CD4-positive, alpha-beta memory T cell (primary cell): ENCODE results near the gene PABPC4L. TPM values are rescaled to one million over a fixed set of nuclear protein-coding genes. Genes with fewer than 3 reads are reported as not detected.
"Not testable (repeated sequence)": the region's sequence is repeated elsewhere in the genome, so short reads cannot be mapped to it uniquely, and the experiment has no call there.

Source experiments
- CTCF ChIA-PET: fragments of 350-600 bp; sonication (Branson Sonifier 250); formaldehyde crosslinking; loops from one replicate; lab custom pipeline; 2021; ENCODE audit warnings: inconsistent platforms; ENCODE audit not compliant: partially characterized antibody; lab: Charles Lee
- POLR2A ChIA-PET: fragments of 350-600 bp; sonication (Branson Sonifier 250); formaldehyde crosslinking; loops from one replicate; lab custom pipeline; 2021; ENCODE audit not compliant: partially characterized antibody; lab: Charles Lee
- DNase-seq, 5 donors: peaks; one replicate each; pipeline versions ENCODE4 v3.0.0 to v3.0.0-alpha.2; 2020 to 2022; ENCODE audit warnings: mixed read lengths in 1 of 5
- H3K27ac ChIP-seq: one replicate; pipeline ENCODE4 v1.7.0; 2013; ENCODE audit warnings: low read depth, low read length
- H3K27me3 ChIP-seq: 2 replicates; pipeline ENCODE4 v1.7.0; 2013; ENCODE audit warnings: mild to moderate bottlenecking, low read length, moderate library complexity; ENCODE audit not compliant: insufficient read depth
- H3K36me3 ChIP-seq: 2 replicates; pipeline ENCODE4 v1.7.0; 2013; ENCODE audit warnings: mild to moderate bottlenecking, low read length, moderate library complexity; ENCODE audit not compliant: insufficient read depth
- H3K4me1 ChIP-seq: 2 replicates; pipeline ENCODE4 v1.7.0; 2013; ENCODE audit warnings: mild to moderate bottlenecking, low read length, moderate library complexity; ENCODE audit not compliant: insufficient read depth
- H3K4me3 ChIP-seq, 2 donors: one replicate each; pipeline ENCODE4 v1.7.0; 2013; ENCODE audit warnings: low read length in 2 of 2, mild to moderate bottlenecking in 1 of 2
- H3K9me3 ChIP-seq, 2 donors: one replicate each; pipeline ENCODE4 v1.7.0; 2013; ENCODE audit warnings: low read length in 2 of 2, control low read depth in 1 of 2; ENCODE audit not compliant: control insufficient read depth in 1 of 2
- H3K27ac Mint-ChIP-seq, 7 donors: one replicate each; pipeline ENCODE4 v1.8.0; 2020 to 2021; ENCODE audit warnings: mixed read lengths in 7 of 7, mild to moderate bottlenecking in 6 of 7, inconsistent platforms in 3 of 7, moderate library complexity in 3 of 7
- H3K27me3 Mint-ChIP-seq, 2 donors: one replicate each; pipeline ENCODE4 v1.8.0; 2020 to 2021; ENCODE audit warnings: mixed read lengths in 2 of 2
- H3K36me3 Mint-ChIP-seq, 2 donors: one replicate each; pipeline ENCODE4 v1.8.0; 2020 to 2021; ENCODE audit warnings: mixed read lengths in 2 of 2, inconsistent platforms in 1 of 2, mild to moderate bottlenecking in 1 of 2
- H3K4me1 Mint-ChIP-seq, 4 donors: one replicate each; pipeline ENCODE4 v1.8.0; 2020 to 2021; ENCODE audit warnings: mixed read lengths in 4 of 4, mild to moderate bottlenecking in 1 of 4
- H3K4me3 Mint-ChIP-seq, 8 donors: one replicate each; pipeline ENCODE4 v1.8.0; 2020 to 2021; ENCODE audit warnings: mixed read lengths in 8 of 8, mild to moderate bottlenecking in 7 of 8, moderate library complexity in 6 of 8, inconsistent platforms in 3 of 8
- H3K9me3 Mint-ChIP-seq, 8 donors: one replicate each; pipeline ENCODE4 v1.8.0; 2020 to 2021; ENCODE audit warnings: mixed read lengths in 8 of 8, mild to moderate bottlenecking in 5 of 8, inconsistent platforms in 3 of 8, moderate library complexity in 1 of 8
- intact Hi-C: fragments of 100-400 bp; cut with micrococcal nuclease; formaldehyde crosslinking; loops from one replicate; pipeline ENCODE4 v1.15.1; 2023
- polyA plus RNA-seq, 2 donors: library from polyadenylated mRNA; unstranded; fragments of 300-500 nt; fragmentation: Illumina TruSeq; gene quantifications; one replicate each; pipeline ENCODE4 v1.2.3, GENCODE V29; 2021
- total RNA-seq, 2 experiments: library from RNA; stranded (reverse); gene quantifications; one replicate each; pipeline ENCODE4 v1.2.3, GENCODE V29; 2021

PABPC4L gene
- total and polyA plus RNA-seq, 4 experiments from 2014 or later, result not detected

GRCh38 chr4:134207955-134208354, 6.4 kb upstream of the PABPC4L start:
- H3K36me3 Mint-ChIP-seq, H3K27me3 ChIP-seq, H3K4me1 Mint-ChIP-seq, H3K27ac ChIP-seq, H3K36me3 ChIP-seq, H3K9me3 ChIP-seq, H3K27me3 Mint-ChIP-seq, CTCF ChIA-PET, DNase-seq, H3K4me3 ChIP-seq, H3K4me1 ChIP-seq, intact Hi-C loops, POLR2A ChIA-PET, H3K27ac Mint-ChIP-seq, H3K4me3 Mint-ChIP-seq: not testable (repeated sequence)
- peaks cover 0 to 27% (median 12%) of the 10 kb centered on the region in 8 donors for H3K9me3 Mint-ChIP-seq

- Histone ChIP-seq H3K27ac (no peak overlapping the region), H3K4me1 (no peaks in the 10 kb centered on the region), H3K4me3 (no peak overlapping the region), H3K27me3 (no peaks in the 10 kb centered on the region), H3K36me3 (no peaks in the 10 kb centered on the region), H3K9me3 (peaks cover 0 to 8% of the 10 kb centered on the region in 2 donors)
- POLR2A ChIA-PET, result no interaction called here
- Mint-ChIP-seq H3K36me3 (no peaks in the 10 kb centered on the region), H3K27ac (no peak overlapping the region), H3K4me1 (no peaks in the 10 kb centered on the region), H3K9me3 (peaks cover 0 to 25% (median 10%) of the 10 kb centered on the region in 8 donors), H3K27me3 (peaks cover 0 to 1% of the 10 kb centered on the region in 2 donors), H3K4me3 (no peak overlapping the region)
- CTCF ChIA-PET, result no interaction called here
- intact Hi-C loops, result no loop called here
- DNase-seq, result no peak
Measured at GRCh38 chr4:134202166-134202956, 772 bp upstream of the PABPC4L start.

GRCh38 chr4:134200811-134201215, 776 bp downstream of the PABPC4L start:
- Mint-ChIP-seq H3K9me3 (peaks cover 0 to 17% (median 3%) of the 10 kb centered on the region in 8 donors), H3K4me3 (no peak overlapping the region), H3K4me1 (no peaks in the 10 kb centered on the region), H3K27ac (no peak overlapping the region), H3K27me3 (peaks cover 0 to 1% of the 10 kb centered on the region in 2 donors), H3K36me3 (no peaks in the 10 kb centered on the region)
- Histone ChIP-seq H3K4me3 (no peak overlapping the region), H3K36me3 (no peaks in the 10 kb centered on the region), H3K27ac (no peak overlapping the region), H3K9me3 (peaks cover 0 to 8% of the 10 kb centered on the region in 2 donors), H3K4me1 (no peaks in the 10 kb centered on the region), H3K27me3 (no peaks in the 10 kb centered on the region)
- POLR2A ChIA-PET, result no interaction called here
- CTCF ChIA-PET, result no interaction called here
- intact Hi-C loops, result no loop called here
- peak in 1 of 5 donors; percentile 24 for DNase-seq

- CTCF ChIA-PET, result no interaction called here
- intact Hi-C loops, result no loop called here
- Histone ChIP-seq H3K4me3 (no peak overlapping the region), H3K9me3 (no peaks in the 10 kb centered on the region), H3K27me3 (no peaks in the 10 kb centered on the region), H3K4me1 (no peaks in the 10 kb centered on the region), H3K36me3 (no peaks in the 10 kb centered on the region), H3K27ac (no peak overlapping the region)
- H3K27ac Mint-ChIP-seq, result no peak overlapping the region
- peaks cover 0 to 28% (median 6%) of the 10 kb centered on the region in 8 donors for H3K9me3 Mint-ChIP-seq
- H3K36me3 Mint-ChIP-seq, result no peaks in the 10 kb centered on the region
- POLR2A ChIA-PET, result no interaction called here
- no peak overlapping the region for H3K4me3 Mint-ChIP-seq
- DNase-seq, result no peak
- H3K4me1 Mint-ChIP-seq, result no peaks in the 10 kb centered on the region
- H3K27me3 Mint-ChIP-seq, result no peaks in the 10 kb centered on the region
Measured at GRCh38 chr4:134189949-134190348, 11.6 kb downstream of the PABPC4L start.

GRCh38 chr4:134189480-134189879, 12.1 kb downstream of the PABPC4L start:
- no peaks in the 10 kb centered on the region for H3K36me3 Mint-ChIP-seq
- Histone ChIP-seq H3K27me3 (no peaks in the 10 kb centered on the region), H3K36me3 (no peaks in the 10 kb centered on the region), H3K9me3 (no peaks in the 10 kb centered on the region), H3K4me3 (no peak overlapping the region), H3K27ac (no peak overlapping the region), H3K4me1 (no peaks in the 10 kb centered on the region)
- ChIA-PET POLR2A (no interaction called here), CTCF (no interaction called here)
- no peaks in the 10 kb centered on the region for H3K4me1 Mint-ChIP-seq
- H3K27ac Mint-ChIP-seq, result no peak overlapping the region
- H3K4me3 Mint-ChIP-seq, result no peak overlapping the region
- no peak for DNase-seq
- intact Hi-C loops, result no loop called here
- no peaks in the 10 kb centered on the region for H3K27me3 Mint-ChIP-seq
- peaks cover 0 to 28% (median 6%) of the 10 kb centered on the region in 8 donors for H3K9me3 Mint-ChIP-seq

- H3K27ac Mint-ChIP-seq, result no peak overlapping the region
- no peak overlapping the region for H3K27ac ChIP-seq
- no peaks in the 10 kb centered on the region for H3K4me1 Mint-ChIP-seq
- no peaks in the 10 kb centered on the region for H3K27me3 ChIP-seq
- no peaks in the 10 kb centered on the region for H3K27me3 Mint-ChIP-seq
- H3K9me3 ChIP-seq, result no peaks in the 10 kb centered on the region
- ChIA-PET POLR2A (no interaction called here), CTCF (no interaction called here)
- no peak overlapping the region for H3K4me3 Mint-ChIP-seq
- H3K36me3 Mint-ChIP-seq, result no peaks in the 10 kb centered on the region
- no peak for DNase-seq
- intact Hi-C loops, result no loop called here
- H3K9me3 Mint-ChIP-seq, result peaks cover 0 to 28% (median 9%) of the 10 kb centered on the region in 8 donors
- H3K4me1 ChIP-seq, result no peaks in the 10 kb centered on the region
- H3K4me3 ChIP-seq, result no peak overlapping the region
- no peaks in the 10 kb centered on the region for H3K36me3 ChIP-seq
Measured at GRCh38 chr4:134178706-134179105, 22.9 kb downstream of the PABPC4L start.

GRCh38 chr4:134174271-134174670, 27.3 kb downstream of the PABPC4L start:
- Mint-ChIP-seq H3K9me3 (peaks cover 0 to 15% (median 5%) of the 10 kb centered on the region in 8 donors), H3K4me1 (no peaks in the 10 kb centered on the region), H3K36me3 (no peaks in the 10 kb centered on the region), H3K27me3 (no peaks in the 10 kb centered on the region), H3K4me3 (no peak overlapping the region), H3K27ac (no peak overlapping the region)
- CTCF ChIA-PET, result no interaction called here
- Histone ChIP-seq H3K36me3 (no peaks in the 10 kb centered on the region), H3K9me3 (peaks cover 0 to 2% of the 10 kb centered on the region in 2 donors), H3K4me3 (no peak overlapping the region), H3K27ac (no peak overlapping the region), H3K27me3 (no peaks in the 10 kb centered on the region), H3K4me1 (no peaks in the 10 kb centered on the region)
- DNase-seq, result no peak
- POLR2A ChIA-PET, result no interaction called here
- intact Hi-C loops, result no loop called here
